B cell (primary cell): ENCODE data around the gene ZRANB1. TPM values are rescaled to one million over a fixed set of nuclear protein-coding genes. Genes with fewer than 3 reads are reported as not detected.

Experiments
- ATAC-seq: fragments of 200-7000 bp; cut with Tn5 transposase; one replicate; pipeline ENCODE4 v1.10.0; 2021; ENCODE audit warnings: low read depth, mild to moderate bottlenecking, moderate number of reproducible peaks, moderate library complexity
- CTCF ChIA-PET: fragments of 350-600 bp; sonication (Branson Sonifier 250); formaldehyde crosslinking; loops from one replicate; lab custom pipeline; 2021; ENCODE audit warnings: antibody characterized with exemption, inconsistent platforms; lab: Charles Lee
- POLR2A ChIA-PET: fragments of 350-600 bp; sonication (Branson Sonifier 250); formaldehyde crosslinking; loops from one replicate; lab custom pipeline; 2021; ENCODE audit warnings: antibody characterized with exemption; lab: Charles Lee
- DNase-seq: peaks from one replicate; pipeline ENCODE4 v3.0.0; 2013
- H2AFZ ChIP-seq: 2 replicates; pipeline ENCODE4 v1.6.1; 2012; ENCODE audit warnings: mild to moderate bottlenecking, low read depth, low read length; ENCODE audit not compliant: insufficient read depth, poor library complexity, severe bottlenecking
- H3K27ac ChIP-seq, 2 donors: 1 replicate in 1 of 2; 2 replicates in 1 of 2; pipeline ENCODE4 v1.5.1; 2012 to 2013; ENCODE audit warnings: low read length in 2 of 2, mild to moderate bottlenecking in 2 of 2, moderate library complexity in 1 of 2
- H3K27me3 ChIP-seq, 4 experiments: fragments of 200-600 bp in 1 of 4; sonication (generic) in 1 of 4; replicated peaks in 1 of 4; 1 replicate in 2 of 4; 2 replicates in 2 of 4; pipeline versions ENCODE4 v1.6.1 to v1.7.0; 2013 to 2016; ENCODE audit warnings: low read length in 3 of 4, mild to moderate bottlenecking in 2 of 4, mixed read lengths in 1 of 4, moderate library complexity in 1 of 4; ENCODE audit not compliant: insufficient read depth in 4 of 4, control insufficient read depth in 3 of 4; ENCODE audit errors: control extremely low read depth in 1 of 4
- H3K36me3 ChIP-seq, 2 experiments: replicated peaks in 1 of 2; 1 replicate in 1 of 2; 2 replicates in 1 of 2; pipeline versions ENCODE4 v1.6.1 to v1.7.1; 2013; ENCODE audit warnings: low read length in 1 of 2; ENCODE audit not compliant: insufficient read depth in 2 of 2, control insufficient read depth in 1 of 2; ENCODE audit errors: control extremely low read depth in 1 of 2, extremely low read depth in 1 of 2
- H3K4me1 ChIP-seq, 2 donors: fragments of 200-600 bp in 1 of 2; sonication (generic) in 1 of 2; 1 replicate in 1 of 2; 2 replicates in 1 of 2; pipeline versions ENCODE4 v1.5.1 to v1.6.1; 2013 to 2017; ENCODE audit warnings: low read length in 2 of 2; ENCODE audit not compliant: control insufficient read depth in 2 of 2, insufficient read depth in 2 of 2
- H3K4me2 ChIP-seq: replicated peaks from 2 replicates; pipeline ENCODE3; 2012; ENCODE audit warnings: mild to moderate bottlenecking, low read depth, low read length; ENCODE audit not compliant: poor library complexity, severe bottlenecking
- H3K4me3 ChIP-seq, 5 experiments: fragments of 200-600 bp in 1 of 5; sonication (generic) in 1 of 5; 1 replicate in 3 of 5; 2 replicates in 2 of 5; pipeline versions ENCODE4 v1.5.1 to v1.7.0; 2011 to 2016; ENCODE audit warnings: low read length in 4 of 5, mild to moderate bottlenecking in 4 of 5, low read depth in 2 of 5, control low read depth in 1 of 5, moderate library complexity in 1 of 5; ENCODE audit not compliant: insufficient read depth in 1 of 5; ENCODE audit errors: control extremely low read depth in 1 of 5, extremely low read depth in 1 of 5
- H3K79me2 ChIP-seq: fragments of 200-600 bp; sonication (generic); one replicate; pipeline ENCODE4 v1.6.0; 2016; ENCODE audit warnings: low read length; ENCODE audit not compliant: control insufficient read depth, insufficient read depth
- H3K9ac ChIP-seq: fragments of 200-600 bp; sonication (generic); 2 replicates; pipeline ENCODE4 v1.6.1; 2017; ENCODE audit warnings: mild to moderate bottlenecking, low read length, moderate library complexity
- H3K9me3 ChIP-seq, 3 donors: one replicate each; pipeline versions ENCODE4 v1.6.1 to v1.7.1; 2013; ENCODE audit warnings: low read length in 2 of 3; ENCODE audit not compliant: control insufficient read depth in 2 of 3, insufficient read depth in 1 of 3; ENCODE audit errors: control extremely low read depth in 1 of 3
- H4K20me1 ChIP-seq: 2 replicates; pipeline ENCODE4 v1.6.0; 2012; ENCODE audit warnings: mild to moderate bottlenecking, low read length; ENCODE audit not compliant: insufficient read depth, control insufficient read depth, poor library complexity, severe bottlenecking
- H3K27ac Mint-ChIP-seq: one replicate; pipeline ENCODE4 v1.8.0; 2021; ENCODE audit warnings: mixed read lengths
- H3K27me3 Mint-ChIP-seq: one replicate; pipeline ENCODE4 v1.8.0; 2021; ENCODE audit warnings: mixed read lengths
- H3K4me1 Mint-ChIP-seq: one replicate; pipeline ENCODE4 v1.8.0; 2021; ENCODE audit warnings: mixed read lengths
- H3K4me3 Mint-ChIP-seq: one replicate; pipeline ENCODE4 v1.8.0; 2021; ENCODE audit warnings: mixed read lengths
- H3K9me3 Mint-ChIP-seq: one replicate; pipeline ENCODE4 v1.8.0; 2022; ENCODE audit warnings: mixed read lengths; ENCODE audit not compliant: insufficient read depth
- CTCF ChIP-seq: fragments of 200-600 bp; IDR thresholded peaks from one replicate; pipeline ENCODE4 v1.8.0; 2022; ENCODE audit warnings: antibody characterized with exemption, mild to moderate bottlenecking
- EZH2 ChIP-seq: IDR thresholded peaks from 2 replicates; pipeline ENCODE4 v1.6.1; 2012; ENCODE audit warnings: borderline replicate concordance, low read depth, mild to moderate bottlenecking, moderate library complexity, low read length; ENCODE audit not compliant: insufficient read depth, poor library complexity, severe bottlenecking
- WGBS: methylation state at CpG from one replicate; pipeline ENCODE4 v1.1.5; 2013; ENCODE audit warnings: missing lambda C conversion rate; ENCODE audit not compliant: insufficient coverage; 5-methylcytosine and 5-hydroxymethylcytosine counted together
- intact Hi-C: fragments of 100-400 bp; cut with micrococcal nuclease; formaldehyde crosslinking; loops from one replicate; pipeline ENCODE4 v1.10.0; 2022
- polyA plus RNA-seq: library from polyadenylated mRNA; depleted of rRNA; stranded (reverse); fragments of >200 nt; gene quantifications from 2 replicates; pipeline ENCODE4 v1.2.3, GENCODE V29; 2012
- total RNA-seq, 2 donors: library from RNA; stranded (reverse); fragments of 120-200 nt in 1 of 2; gene quantifications; 1 replicate in 1 of 2; 2 replicates in 1 of 2; pipeline versions ENCODE4 v1.2.3 to v1.2.4, GENCODE V29; 2013 to 2022

ZRANB1 gene
- total and polyA plus RNA-seq, 2 donors (not counting 1 experiment from before 2014, with no cell fraction given) = 6.5 to 28.0 TPM

DNA sequence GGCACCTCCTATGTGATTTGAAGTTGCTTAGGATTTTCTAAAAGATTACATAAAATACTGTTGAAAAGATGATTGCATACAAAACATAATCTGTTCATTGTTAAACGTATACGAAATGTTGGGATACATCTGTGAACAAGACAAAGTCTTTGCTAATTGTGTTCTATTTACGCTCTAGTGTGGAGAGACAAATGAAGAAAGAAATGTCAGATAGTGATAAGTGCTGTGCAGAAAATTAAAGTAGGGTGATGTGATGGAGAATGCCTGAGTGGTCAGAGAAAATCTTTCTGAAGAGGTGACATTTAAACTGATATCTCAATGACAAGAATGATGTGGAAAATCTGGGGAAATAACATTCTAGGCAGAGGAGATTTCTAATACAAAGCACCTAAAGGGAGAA is 13.4 kb upstream of the ZRANB1 start:
- Histone ChIP-seq H4K20me1 (peaks cover 85% of the 10 kb centered on the region), H3K27me3 (no peaks in the 10 kb centered on the region), H3K4me3 (no peak overlapping the region), H3K9me3 (peaks cover 0 to 8% (median 4%) of the 10 kb centered on the region in 3 donors), H3K79me2 (peaks cover 98% of the 10 kb centered on the region), H3K4me2 (no peak overlapping the region), H3K4me1 (no peaks in the 10 kb centered on the region), H2AFZ (no peak overlapping the region), H3K36me3 (peaks cover 2 to 4% of the 10 kb centered on the region in 2 experiments), H3K27ac (no peak overlapping the region), H3K9ac (no peak overlapping the region)
- ATAC-seq (no peak), DNase-seq (no peak)
- Mint-ChIP-seq H3K4me1 (peaks cover 36% of the 10 kb centered on the region), H3K9me3 (no peaks in the 10 kb centered on the region), H3K4me3 (no peak overlapping the region), H3K27ac (no peak overlapping the region), H3K27me3 (no peaks in the 10 kb centered on the region)
- POLR2A ChIA-PET = no interaction called here
- TF ChIP-seq CTCF = no peak
- no peak for TF ChIP-seq EZH2
- CTCF ChIA-PET = no interaction called here
- intact Hi-C loops = no loop called here
- WGBS = 96% methylated on average over 3 of the region's 3 CpGs

- H3K4me1 Mint-ChIP-seq = peaks cover 43% of the 10 kb centered on the region
- CTCF ChIA-PET = interaction anchor here (1.1 kb wide), 1 partner anchor 57 kb away, joined by 4 read pairs; no protein-coding TSS in a partner anchor
- peaks cover 100% of the 10 kb centered on the region for H3K79me2 ChIP-seq
Observed at GRCh38 chr10:124935946-124936345, 6.0 kb upstream of the ZRANB1 start.

More at GRCh38 chr10:124935946-124936345, 6.0 kb upstream of the ZRANB1 start:
- no peak for TF ChIP-seq CTCF
- no peak for TF ChIP-seq EZH2
- Histone ChIP-seq H3K36me3 (peaks cover 0 to 4% of the 10 kb centered on the region in 2 experiments), H3K27ac (no peak overlapping the region), H3K9ac (no peak overlapping the region), H3K27me3 (no peaks in the 10 kb centered on the region), H2AFZ (no peak overlapping the region), H4K20me1 (peaks cover 96% of the 10 kb centered on the region), H3K4me2 (no peak overlapping the region), H3K4me1 (no peaks in the 10 kb centered on the region), H3K9me3 (peaks cover 0 to 8% (median 4%) of the 10 kb centered on the region in 3 donors), H3K4me3 (no peak overlapping the region)
- no peak for DNase-seq
- no peaks in the 10 kb centered on the region for H3K9me3 Mint-ChIP-seq
- H3K27ac Mint-ChIP-seq = no peak overlapping the region
- no peaks in the 10 kb centered on the region for H3K27me3 Mint-ChIP-seq
- intact Hi-C loops = no loop called here
- no peak for ATAC-seq
- WGBS = 96% methylated on average over 2 of the region's 2 CpGs
- POLR2A ChIA-PET = no interaction called here
- no peak overlapping the region for H3K4me3 Mint-ChIP-seq
